PC-9 (cell line): ENCODE measurements around the gene SETD5.

ENCODE experiments used
- EZH2 ChIP-seq: fragments of 200-600 bp; sonication (generic); IDR thresholded peaks from 2 replicates; pipeline ENCODE4 v1.8.0; 2017; ENCODE audit warnings: antibody characterized with exemption, low read depth
- TF ChIP-seq, protein P1 (sequence below): fragments of 200-600 bp; sonication (generic); conservative IDR thresholded peaks from 2 replicates; pipeline ENCODE4 v1.6.1; 2017; ENCODE audit warnings: mixed run types, antibody characterized with exemption, mild to moderate bottlenecking, moderate library complexity

DNA sequence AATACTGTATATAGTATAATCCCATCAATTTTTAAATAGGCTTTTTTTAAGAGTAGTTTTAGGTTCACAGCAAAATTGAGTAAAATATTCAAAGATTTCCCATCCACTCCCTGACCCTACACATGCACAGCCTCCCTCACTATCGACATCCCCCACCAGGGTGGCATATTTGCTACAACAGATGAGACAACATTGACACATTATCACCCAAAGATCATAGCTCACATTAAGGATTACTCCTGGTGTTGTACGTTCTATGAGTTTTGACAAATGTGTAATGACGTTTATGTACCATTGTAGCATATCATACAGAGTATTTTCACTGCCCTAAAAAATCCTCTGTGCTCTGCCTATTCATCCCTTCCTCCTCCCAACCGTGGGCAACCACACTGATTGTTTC lies 116.9 kb downstream of the SETD5 start:
- TF ChIP-seq, protein P1, sequence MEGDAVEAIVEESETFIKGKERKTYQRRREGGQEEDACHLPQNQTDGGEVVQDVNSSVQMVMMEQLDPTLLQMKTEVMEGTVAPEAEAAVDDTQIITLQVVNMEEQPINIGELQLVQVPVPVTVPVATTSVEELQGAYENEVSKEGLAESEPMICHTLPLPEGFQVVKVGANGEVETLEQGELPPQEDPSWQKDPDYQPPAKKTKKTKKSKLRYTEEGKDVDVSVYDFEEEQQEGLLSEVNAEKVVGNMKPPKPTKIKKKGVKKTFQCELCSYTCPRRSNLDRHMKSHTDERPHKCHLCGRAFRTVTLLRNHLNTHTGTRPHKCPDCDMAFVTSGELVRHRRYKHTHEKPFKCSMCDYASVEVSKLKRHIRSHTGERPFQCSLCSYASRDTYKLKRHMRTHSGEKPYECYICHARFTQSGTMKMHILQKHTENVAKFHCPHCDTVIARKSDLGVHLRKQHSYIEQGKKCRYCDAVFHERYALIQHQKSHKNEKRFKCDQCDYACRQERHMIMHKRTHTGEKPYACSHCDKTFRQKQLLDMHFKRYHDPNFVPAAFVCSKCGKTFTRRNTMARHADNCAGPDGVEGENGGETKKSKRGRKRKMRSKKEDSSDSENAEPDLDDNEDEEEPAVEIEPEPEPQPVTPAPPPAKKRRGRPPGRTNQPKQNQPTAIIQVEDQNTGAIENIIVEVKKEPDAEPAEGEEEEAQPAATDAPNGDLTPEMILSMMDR = no peak
- TF ChIP-seq EZH2 = no peak
